GM18867 (cell line): ENCODE measurements around the gene SLC19A2.
A peak's percentile ranks its signal among the peaks of the same experiment; 100 is the strongest.

ENCODE experiments used
- ATAC-seq: cut with Tn5 transposase; IDR thresholded peaks from one replicate; pipeline ENCODE4 v1.9.1; 2021; ENCODE audit warnings: mild to moderate bottlenecking, moderate library complexity; ENCODE audit not compliant: unreplicated experiment

SLC19A2 gene

DNA sequence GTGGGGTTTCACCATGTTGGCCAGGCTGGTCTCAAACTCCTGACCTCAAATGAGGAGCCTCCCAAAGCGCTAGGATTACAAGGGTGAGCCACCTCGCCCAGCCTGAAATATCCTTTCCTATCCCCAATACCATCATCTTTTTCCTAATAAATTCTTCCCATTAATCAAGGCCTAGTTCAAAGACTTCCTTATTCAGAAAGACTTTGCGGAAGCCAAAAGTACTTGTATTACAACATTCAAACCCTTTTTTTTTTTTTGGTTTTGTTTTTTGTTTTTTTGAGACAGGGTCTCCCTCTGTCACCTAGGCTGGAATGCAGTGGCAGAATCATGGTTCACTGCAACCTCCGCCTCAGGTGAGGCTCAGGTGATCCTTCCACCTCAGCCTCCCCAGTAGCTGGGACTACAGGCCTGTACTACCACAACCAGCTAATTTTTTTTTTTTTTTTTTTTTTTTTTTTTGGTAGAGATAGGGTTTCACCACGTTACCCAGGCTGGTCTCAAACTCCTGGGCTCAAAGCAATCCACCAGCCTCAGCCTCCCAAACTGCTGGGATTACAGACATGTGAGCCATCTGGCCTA lies 7.6 kb downstream of the SLC19A2 start:
- ATAC-seq, result no peak

DNA sequence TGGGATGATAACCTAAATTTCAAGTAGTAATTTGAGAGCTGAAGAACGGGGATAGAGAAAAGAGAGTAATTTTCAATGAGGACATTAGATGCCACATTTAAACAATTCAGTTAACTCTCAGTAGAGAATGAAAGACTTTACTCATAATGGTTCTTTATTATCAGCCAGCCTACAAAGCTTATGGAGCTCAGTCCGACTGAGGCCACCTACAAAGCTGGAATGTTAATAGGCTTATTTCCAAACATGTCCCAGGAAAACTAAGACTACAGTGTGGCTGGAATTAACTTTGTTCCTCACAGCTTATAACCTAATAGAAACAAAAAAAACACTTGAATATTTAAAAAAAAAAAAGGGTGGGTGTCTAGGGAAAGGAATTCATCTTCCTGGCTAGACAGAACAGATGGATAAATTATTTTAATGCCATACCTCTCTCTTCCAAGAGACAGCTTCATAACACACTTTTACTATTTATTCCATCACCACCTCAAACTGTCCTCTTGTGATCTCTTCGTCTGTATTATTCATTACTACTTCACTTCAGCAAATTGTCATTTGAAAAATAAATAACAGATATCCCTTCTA lies 9.8 kb downstream of the SLC19A2 start:
- no peak for ATAC-seq

DNA sequence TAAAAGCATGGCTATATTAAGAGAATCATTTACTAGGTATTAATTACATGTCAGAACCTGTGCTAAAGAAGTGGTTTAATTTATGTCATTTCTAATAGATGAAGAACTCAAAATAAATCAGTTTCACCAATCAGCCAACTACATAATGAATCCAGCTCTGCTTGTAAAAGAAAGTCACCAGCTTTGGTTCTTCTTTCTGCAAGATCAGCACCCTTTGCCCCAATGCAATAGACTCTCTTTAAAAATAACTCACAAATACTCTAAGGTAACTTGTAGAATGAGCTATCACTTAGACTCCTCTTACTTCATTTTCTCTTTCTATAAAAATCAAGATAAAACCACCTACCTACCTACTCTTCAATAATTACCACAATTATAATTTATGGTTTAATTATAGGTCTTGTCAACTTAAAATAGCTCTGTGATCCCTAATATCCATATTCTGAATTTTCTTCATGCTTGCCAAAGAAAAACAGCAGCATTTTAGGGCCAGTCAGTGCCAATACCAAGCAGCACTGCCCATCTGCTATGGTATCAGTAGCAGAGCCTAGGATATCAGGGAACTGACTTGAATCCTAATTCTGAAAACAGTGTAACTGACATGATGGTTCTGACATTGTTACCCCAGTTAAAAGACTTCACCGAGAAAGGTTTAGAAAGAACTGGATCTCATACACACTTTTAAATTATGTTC lies 11.3 kb downstream of the SLC19A2 start:
- ATAC-seq, result no peak

DNA sequence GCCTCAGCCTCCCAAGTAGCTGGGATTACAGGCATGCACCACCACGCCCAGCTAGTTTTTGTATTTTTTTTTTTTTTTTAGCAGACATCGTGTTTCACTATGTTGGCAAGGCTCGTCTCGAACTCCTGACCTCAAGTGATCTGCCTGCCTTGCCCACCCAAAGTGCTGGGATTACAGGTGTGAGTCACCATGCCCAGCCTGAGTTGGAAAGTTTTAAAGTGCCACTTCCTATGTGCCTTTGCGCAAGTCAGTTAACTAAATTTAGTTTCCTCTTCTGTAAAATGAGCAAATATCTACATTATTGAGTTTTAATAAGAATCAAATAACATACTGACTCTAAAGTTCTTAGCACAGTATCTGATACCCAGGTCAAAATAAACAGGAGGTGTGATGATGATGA lies 12.4 kb downstream of the SLC19A2 start:
- no peak for ATAC-seq

DNA sequence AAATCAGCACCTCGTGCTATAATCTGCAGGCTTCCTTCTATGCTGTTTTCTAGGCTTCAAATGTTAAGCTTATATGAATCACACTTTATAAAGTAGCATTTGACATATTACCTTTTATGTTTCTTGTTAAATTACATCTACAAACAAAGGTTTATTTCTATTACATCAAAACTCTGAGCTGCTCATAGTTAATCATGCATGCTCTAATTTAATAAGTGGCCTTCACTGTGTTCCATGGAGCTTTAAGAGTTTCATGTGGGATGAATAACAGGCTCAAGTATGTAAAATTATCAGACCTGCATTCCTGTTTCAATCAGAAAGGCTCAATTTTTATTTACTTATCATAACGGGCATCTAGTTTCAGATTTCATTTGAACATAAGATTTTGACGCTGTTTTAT lies 13.0 kb downstream of the SLC19A2 start:
- ATAC-seq, result no peak

DNA sequence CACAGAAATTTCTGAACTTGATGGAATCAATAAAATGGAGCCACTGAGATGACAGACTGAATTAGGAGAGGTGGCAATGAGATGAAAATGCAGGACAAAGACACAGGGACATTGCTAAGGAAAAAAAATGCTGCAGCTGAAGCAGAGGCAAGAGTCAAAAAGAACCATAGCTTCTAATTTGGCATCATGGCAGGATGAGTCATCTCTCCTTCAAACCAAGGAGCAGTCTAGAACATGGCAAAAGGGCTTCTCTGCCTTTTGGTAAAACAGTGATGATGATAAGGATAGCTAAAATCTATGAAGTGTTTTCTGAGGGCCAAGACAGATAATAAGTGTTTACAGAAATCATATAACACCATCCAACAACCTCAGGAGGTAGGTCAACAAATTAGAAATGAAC lies 16.8 kb downstream of the SLC19A2 start:
- no peak for ATAC-seq

DNA sequence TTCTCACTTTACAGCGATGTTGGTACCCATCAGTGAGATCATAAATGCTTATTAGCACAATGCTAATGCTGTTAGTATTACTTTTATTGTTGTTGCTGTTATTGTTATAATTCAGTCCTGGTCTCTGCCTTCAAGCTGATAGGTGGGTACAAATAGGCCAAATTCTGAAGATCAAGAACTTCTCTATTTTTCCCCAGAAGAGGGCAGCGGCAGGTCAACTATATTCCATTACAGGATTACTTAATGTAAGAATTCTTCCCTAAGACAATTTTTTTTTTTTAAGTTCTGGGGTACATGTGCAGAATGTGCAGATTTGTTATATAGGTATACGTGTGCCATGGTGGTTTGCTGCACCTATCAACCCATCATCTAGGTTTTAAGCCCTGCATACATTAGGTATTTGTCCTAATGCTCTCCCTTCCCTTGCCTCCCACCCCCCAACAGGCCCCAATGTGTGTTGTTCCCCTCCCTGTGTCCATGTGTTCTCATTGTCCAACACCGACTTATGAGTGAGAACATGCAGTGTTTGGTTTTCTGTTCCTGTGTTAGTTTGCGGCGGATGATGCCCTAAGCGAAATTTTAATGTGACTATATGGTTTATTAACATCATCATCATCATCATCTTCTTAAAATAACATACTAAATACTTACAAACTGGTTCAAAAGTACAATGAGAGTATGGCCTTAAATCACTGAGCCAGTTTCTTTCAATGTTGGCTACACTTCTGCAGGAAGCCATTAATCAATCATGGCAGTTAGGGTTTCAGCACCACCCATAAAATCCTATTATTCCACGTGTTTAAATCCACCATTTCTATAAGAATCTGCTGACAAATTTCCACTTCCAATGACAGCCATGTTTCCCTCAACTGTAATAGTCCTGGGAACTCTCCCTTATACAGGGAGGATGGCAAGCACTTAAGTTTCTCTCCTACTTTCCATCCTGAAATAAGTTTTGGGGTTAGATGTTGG lies 19.2 kb downstream of the SLC19A2 start:
- peak; percentile 47 for ATAC-seq

DNA sequence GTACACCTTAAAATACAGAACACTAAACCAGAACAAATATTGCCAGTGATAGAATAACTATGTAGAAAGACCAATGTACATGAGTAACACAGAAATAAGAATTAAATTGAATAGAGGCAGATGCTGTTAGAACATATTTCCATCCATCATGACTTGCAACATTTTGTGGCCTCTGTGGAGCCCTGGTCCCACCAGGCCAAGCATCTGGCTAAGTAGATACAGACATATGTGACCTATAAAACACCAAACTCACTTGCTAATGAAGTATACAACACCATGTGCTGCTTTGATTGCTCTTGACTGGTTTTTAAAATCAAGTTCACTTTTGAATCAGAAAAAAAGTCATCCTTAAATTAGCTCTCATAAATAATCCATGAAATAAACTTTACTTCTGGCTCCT lies 20.5 kb downstream of the SLC19A2 start:
- no peak for ATAC-seq

DNA sequence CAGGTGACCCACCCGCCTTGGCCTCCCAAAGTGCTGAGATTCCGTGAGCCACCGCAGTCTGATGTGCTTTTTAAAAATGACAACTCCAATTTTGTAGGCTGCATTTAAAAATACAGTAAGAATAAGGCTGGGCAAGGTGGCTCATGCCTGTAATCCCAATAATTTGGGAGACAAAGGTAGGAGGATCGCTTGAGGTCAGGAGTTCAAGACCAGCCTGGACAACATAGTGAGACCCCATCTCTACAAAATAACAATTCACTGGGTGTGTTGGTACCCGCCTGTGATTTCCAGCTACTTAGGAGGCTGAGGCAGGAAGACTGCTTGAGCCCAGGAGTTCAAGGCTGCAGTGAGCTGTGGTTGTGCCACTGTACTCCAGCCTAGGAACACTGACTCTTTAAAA lies 23.4 kb downstream of the SLC19A2 start:
- ATAC-seq, result no peak

DNA sequence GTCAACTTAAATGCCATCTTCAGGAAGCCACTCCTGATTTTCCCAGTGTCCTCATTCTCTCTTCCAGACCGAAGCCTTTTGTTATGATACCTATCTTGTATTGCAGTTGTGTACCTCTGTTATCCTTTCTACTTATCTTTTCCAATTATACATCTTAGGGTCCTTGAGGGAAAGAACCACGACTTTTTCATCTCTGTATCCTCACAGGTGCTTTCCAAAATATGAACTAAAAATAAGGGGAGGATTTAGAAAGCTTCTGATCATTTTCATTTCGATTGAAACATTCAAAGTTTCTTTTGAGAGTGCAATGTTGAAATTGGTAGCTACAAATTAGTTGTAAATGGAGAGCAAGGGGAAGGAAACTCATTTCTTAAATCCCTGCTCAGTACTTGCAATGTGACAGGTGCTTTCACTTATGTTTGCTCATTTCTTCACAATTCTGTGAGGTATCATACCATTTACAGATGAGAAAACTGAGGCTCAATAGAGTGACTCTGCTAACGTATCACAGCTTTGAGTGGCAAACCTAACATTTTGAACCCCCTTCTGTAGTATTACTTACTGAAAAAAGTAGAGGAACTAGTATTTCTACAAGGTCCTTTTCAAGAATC lies 24.2 kb downstream of the SLC19A2 start:
- no peak for ATAC-seq

DNA sequence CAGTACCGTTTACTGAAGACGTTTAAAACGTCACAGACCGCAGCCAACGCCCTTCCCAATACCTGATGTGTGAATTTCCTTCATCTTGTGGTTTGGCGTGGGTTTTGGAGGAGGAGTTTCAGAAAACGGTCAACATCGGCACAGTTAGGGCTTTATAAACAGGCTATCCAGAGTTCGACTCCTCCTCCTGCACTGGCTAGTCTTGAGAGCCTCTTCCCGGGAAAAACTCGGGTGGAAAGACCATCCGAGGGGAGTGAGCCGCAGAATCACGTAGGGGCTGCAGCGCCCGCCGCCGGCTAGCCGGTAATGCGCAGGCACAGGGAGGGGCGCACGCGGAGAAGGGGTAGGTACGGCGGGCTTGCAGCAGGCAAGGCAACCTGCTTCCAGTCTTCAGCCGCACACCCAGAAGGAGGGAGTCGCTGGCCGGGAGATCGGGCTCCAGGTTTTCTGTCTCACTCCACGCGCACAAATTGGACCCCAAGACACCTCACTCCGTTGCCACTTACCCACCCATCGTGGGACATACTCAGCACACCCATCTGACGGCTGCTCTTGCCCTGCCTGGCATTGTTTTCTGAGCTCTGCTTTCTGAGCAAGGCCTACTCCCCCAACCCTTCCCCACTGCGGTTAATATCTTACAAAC lies 25.4 kb downstream of the SLC19A2 start:
- ATAC-seq, result no peak

DNA sequence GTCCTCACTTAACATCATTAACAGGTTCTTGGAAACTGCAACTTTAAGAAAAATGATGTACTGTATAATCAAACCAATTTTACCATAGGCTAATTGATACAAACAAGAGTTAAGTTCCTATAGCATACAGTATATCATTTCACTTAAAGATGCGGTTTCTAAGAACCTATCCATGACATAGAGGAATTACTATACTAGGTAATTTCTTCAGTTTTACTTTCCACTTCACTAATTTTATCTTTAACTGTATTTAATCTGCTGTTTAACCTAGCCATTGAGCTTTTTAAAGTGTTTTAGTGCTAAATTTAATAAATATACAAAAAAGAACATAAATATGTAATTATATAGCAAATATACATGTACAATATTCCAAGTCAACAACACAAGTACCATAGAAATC lies 28.3 kb downstream of the SLC19A2 start:
- ATAC-seq, result no peak

DNA sequence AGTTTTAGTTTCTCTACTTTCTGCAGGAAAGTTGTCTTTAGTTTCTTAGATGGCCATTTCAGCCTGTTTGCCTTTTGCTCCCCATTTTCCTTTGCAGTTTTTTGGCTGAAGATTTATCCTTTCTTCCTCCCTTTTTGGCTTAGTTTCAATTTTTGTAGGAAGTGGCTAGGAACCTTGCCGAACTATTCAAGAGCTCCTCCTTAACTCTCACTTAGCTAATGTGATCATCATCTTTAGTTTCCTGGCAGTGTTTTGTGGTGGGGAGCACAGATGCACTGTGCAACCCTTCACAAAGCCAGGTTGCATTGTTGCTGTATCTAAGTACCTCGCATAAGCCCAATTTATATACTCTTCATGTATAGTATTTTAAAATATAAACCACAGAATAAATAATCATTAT lies 29.7 kb downstream of the SLC19A2 start:
- no peak for ATAC-seq

DNA sequence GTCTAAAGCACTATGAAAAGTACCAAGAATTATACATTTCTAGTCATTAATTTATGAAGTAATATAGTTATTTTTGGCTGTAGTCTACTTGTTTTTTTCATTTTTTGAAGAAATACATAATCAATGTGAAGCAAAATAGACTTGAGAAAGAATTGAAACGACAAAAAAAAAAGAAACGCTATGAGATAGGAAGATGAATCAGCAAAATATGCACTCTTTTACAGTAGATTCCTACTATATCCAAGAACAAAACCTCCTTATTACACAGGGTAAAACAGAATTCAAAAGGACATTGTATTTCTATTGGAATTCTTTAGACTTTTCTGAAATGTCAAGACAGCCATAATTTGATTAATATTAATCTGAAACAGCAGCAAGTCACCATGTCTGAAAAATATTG lies 32.8 kb downstream of the SLC19A2 start:
- no peak for ATAC-seq

DNA sequence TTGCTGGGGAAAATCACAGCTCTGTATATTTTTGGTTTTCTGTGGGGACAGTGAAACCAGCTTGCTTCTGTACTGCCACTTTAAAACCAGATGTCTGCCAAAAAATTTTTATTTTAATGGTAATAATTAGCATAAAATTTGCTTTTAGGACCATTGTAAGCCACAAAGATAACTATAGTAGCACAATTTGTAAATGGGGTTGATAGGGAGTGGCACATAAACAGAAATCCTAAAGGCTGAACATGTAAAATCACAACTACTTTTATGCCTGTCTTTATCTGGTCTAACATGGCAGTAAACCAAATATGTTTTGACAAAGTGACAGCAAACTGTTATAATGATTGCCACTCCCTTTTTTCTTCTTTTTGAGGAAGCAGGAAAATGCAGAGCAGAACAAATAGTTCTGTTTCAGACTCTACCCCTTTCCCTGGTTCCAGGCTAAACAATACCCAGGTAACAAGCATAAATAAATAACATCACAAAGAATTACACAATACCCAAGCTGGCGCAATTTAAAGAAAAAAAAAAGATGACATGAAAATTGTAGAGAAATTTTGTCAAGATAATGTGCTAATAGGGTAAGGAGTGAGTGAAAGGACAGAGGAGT lies 34.4 kb downstream of the SLC19A2 start:
- ATAC-seq, result no peak

DNA sequence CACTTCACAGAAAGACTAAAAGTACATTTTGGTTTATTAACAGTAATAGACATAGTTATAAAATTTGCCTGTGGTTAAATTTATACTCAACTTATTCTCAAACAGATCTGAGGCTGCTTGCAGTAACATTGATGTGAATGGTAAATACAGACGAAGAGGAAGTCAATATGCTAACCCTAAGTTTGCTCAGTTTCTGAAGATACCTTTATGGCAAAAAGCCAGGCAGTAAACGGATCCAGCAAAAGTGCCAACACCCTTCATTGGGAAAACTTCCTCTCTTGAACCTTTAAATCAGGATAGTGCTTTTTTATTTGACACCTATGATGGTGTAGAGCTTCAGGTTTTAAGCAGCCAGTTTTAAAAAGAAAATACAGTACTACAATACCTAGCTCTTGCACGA lies 41.8 kb downstream of the SLC19A2 start:
- ATAC-seq, result no peak

DNA sequence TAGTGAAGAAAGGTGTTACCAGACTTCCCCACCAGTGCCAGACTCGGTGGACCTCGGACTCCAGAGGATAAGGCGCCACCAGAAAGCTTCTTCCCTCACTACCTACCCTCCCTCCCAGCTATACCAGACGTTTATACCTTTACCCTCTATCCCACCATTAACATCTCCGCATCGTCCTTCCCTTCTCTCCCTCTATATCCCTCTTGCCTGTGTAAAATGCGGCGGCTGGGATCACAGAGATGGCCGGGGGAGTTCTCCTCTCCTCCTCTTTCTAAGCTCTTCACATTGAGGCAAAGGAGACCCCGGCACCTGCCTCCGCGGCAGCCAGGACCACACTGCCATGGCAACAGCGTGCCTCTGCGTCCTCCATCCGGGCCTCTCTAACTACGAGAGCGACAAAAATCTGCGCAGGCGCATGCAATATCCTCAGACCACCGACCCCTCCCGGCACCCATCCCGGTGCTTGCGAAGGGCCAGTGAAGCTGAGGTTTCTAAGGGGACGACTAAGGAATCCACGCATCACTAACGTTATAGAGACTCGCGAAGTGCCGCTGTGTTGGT lies 58.6 kb downstream of the SLC19A2 start, which contains the start of gene CCDC181:
Gene CCDC181, minus strand, starts transcription at position 394 of the 561 bp plus-strand sequence. CDS start 2,547 bp downstream, outside the sequence.
- peak; percentile 67 for ATAC-seq

DNA sequence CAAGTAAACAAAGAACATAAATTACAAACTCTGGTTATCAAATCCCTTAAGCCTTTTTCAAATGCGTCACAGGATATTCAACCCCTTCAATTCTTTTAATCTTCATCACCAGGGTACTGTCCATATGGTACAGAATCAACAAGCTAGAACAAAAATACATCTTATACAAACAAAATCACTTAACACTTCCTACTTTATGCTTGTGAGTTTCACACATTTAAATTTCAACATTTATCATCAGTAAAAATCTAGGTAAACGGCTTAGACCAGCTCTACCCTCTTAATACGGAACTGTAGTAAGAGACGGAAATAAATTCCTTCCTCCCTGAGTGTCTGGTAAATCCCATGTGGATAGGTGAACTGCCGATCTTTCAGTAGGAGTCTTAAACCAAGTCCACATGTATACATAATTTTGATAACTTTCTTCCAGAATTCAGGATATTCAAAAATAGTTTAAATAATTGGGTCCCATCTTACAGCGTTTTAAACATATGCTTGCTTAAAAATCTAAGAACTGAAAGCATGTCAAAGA lies 59.5 kb downstream of the SLC19A2 start:
- no peak for ATAC-seq

DNA sequence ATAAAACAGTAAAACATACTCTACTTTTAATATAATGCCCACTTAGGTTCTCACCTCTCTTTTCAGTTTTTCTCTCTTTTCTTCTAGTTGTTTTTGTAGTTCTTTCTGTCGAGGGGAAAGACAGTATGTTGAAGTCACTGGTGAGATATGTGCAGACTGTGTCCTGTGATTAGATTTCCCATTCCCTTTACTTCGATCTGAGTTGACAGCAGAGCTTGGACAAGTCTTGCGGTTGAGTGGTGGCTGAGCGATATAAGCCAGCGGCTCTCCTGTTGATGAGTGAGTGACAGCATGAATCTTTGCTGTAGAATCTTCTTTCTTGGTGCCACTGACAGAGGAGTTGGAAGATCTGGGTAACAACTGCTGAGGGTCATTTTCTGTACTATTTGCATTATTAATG lies 64.4 kb downstream of the SLC19A2 start:
- no peak for ATAC-seq
